Subcutaneous adipose tissue (tissue), 4 donors: ENCODE data around the gene AIMP2. TPM values are rescaled to one million over a fixed set of nuclear protein-coding genes. Genes with fewer than 3 reads are reported as not detected.

ENCODE experiments used
- total RNA-seq, 4 donors: library from RNA; depleted of rRNA; stranded (reverse); fragments of >200 nt; gene quantifications; one replicate each; pipeline ENCODE4 v1.1.0, GENCODE V29; 2016
- TF ChIP-seq, protein P1 (sequence below): fragments of 450-650 bp; IDR thresholded peaks from one replicate; pipeline ENCODE4 v1.5.1; 2016; ENCODE audit warnings: low read depth, mild to moderate bottlenecking, control low read depth, antibody characterized with exemption, moderate library complexity

AIMP2 gene
- total RNA-seq, 4 donors from 2014 or later = 14.4 to 59.0 (median 21.2) TPM

DNA sequence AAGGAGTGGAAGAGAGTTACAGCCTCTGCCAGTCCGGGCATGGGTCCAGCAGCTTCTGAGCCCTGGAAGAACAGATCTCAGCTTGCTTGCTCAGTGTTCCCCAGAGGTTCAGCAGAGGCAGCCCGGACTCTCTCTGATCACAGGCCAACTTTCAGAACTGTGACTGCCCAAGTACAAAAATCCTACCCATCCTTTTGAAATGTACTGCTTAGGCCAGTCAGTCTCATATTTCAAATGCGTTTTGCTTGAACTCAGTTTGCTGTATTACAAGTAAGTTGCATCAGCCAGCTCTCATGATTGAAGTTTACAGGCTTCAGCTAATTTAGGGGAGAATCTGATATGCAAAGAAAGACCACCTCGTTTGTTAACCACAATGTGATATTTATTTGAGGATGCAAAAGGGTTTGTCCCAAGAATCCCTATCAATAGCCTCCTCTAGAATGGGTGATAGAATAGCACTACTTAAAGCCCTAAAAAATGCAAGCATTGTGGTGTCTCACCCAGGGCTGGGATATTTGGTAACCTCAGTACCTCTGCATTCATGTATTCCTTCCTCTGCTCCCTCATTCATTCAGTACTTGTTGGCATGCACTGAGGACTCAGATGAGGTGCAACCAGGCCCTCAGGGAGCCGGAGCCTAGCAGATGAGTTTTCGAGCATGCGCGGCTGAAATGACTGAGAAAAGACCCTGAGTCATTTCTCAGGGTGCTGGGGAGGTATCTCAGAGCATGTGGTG lies 7.0 kb downstream of the AIMP2 start:
- TF ChIP-seq, protein P1, sequence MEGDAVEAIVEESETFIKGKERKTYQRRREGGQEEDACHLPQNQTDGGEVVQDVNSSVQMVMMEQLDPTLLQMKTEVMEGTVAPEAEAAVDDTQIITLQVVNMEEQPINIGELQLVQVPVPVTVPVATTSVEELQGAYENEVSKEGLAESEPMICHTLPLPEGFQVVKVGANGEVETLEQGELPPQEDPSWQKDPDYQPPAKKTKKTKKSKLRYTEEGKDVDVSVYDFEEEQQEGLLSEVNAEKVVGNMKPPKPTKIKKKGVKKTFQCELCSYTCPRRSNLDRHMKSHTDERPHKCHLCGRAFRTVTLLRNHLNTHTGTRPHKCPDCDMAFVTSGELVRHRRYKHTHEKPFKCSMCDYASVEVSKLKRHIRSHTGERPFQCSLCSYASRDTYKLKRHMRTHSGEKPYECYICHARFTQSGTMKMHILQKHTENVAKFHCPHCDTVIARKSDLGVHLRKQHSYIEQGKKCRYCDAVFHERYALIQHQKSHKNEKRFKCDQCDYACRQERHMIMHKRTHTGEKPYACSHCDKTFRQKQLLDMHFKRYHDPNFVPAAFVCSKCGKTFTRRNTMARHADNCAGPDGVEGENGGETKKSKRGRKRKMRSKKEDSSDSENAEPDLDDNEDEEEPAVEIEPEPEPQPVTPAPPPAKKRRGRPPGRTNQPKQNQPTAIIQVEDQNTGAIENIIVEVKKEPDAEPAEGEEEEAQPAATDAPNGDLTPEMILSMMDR = no peak

DNA sequence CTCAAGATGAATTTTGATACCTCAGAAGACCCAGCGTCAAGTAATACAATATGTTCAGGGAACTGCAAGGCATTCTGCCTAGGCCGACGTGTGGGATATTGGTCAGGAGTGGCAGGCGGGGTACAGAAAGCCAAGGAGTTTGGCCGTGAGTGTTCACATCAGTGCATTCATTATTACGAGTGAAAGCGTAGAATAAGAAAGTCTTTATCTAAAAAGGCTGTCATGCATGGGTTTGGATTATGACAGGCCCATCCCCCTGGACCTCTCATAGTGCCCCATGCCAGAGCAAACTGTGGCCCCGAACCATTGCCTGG lies 7.5 kb downstream of the AIMP2 start:
- TF ChIP-seq, protein P1 = no peak

DNA sequence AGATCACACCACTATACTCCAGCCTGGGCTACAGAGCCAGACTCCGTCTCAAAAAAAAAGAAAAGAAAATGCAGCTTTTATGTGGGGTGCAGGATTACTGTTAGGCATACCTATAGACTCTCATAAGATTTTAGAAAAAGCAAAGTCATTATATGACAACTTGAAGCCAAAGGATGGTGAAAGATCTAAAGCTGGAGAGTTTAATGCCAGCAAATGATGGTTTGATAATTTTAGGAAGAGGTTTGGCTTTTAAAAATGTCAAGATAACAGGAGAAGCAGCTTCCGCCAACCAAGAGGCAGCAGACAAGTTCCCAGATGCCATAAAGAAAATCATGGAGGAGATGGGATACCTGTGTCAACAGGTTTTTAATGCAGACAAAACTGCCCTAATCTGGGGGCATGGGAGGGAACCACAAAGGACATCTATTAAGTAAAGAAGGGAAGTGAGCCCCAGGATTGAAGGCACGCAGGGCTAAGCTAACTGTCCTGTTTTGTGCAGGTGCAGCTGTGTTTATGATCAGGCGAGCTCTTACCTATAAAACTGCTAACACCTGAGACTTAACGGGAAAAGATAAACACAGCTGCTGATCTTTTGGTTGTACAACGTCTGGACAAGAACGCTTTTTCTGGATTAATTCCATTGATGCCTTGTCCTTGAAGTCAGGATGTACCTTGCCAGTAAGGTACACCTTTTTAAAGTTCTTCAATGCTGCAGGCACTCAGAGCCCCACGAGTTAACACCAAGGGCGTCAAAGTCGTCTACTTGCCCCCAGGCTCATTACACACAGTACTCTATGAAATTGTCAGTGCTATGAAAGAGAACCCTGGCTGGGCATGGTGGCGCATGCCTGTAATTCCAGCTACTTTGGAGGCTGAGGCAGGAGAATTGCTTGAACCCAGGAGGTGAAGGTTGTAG lies 11.6 kb downstream of the AIMP2 start:
- TF ChIP-seq, protein P1 = no peak

DNA sequence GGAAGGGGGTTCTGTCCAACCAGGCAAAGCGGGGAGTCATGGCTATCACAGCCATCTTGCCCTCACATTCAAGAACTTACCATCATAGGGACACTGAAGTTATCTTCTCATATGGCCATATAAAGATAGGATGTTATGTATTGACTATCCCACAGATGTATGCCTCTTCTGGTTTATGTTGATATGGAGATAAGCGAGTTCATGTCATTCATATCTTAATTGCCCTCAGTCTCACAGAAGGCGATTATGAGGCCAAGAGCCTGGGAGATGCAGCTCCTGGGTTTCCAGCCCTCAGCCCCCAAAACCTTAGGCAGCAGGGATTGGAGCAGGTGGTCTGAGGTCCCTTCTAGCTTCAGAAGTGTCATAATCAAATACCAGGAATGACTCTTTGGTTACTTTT lies 13.6 kb downstream of the AIMP2 start:
- TF ChIP-seq, protein P1 = no peak

DNA sequence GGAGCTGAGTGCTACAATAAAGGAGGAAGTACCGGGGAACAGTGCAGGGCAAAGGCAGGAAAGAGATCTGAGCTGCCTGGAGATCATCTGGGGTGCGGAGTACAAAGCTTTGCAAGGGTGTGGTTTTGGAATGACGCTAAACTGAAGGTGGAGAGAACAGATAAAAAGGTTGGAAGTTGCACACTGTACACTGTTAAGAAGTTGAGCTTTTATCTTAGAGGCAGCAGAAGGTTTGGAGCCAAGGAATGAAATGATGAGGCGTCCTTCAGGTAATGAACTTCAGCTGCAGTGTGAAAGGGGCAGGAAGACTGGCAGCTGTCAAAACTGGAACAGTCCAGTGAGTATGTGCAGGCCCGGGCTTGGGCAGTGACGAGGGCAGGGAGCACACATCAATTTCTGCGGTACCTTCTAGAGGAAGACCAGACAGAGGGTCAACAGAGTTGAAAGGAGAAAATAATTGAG lies 14.9 kb downstream of the AIMP2 start:
- TF ChIP-seq, protein P1 = no peak

DNA sequence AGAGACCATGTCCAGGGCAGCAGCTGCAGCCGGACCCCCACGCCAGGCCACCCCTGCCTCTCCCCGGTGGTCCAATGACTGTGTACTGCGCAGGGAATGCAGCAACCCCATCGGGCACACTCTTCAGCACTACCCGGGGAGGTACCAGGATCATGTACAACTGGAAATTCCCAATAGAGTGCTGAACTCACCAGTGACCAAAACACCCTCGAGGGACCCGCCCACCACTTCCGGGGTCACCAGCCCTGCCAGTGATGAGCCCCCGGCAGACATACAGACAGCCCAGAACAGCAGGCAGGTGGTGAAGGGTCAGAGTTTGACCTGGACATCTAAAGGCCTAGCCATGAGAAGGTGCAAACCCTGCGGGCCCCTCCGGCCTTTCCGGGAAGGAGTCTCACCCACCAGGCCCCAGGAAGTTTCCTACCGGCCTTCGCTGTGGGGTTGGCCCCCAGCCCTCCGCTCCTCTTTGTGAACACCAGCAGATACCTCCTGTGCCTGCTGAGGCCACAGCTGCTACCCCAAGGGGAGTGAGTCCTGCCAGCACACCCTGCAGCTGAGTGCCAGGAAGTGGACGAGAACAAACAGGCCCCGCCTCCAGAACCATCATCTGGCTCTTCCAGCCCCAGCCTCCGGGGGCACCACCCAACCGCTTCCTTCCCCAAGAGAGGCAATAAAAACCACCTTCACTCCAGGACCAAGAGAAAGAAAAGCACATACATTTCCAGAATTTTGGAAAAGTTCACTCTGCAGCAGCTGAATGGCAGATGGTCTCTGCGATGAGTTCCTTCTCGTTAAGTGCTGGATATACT lies 17.1 kb downstream of the AIMP2 start:
- TF ChIP-seq, protein P1 = no peak
